Adrenal gland (tissue), 12 donors: ENCODE results near the gene PRRT1. TPM values are rescaled to one million over a fixed set of nuclear protein-coding genes. Genes with fewer than 3 reads are reported as not detected.

ENCODE experiments used
- DNase-seq, 7 donors: peaks; one replicate each; pipeline ENCODE4 v3.0.0-alpha.2; 2019 to 2020
- H3K27ac ChIP-seq, 5 donors: fragments of 200-600 bp; sonication (generic) in 4 of 5; 1 replicate in 3 of 5; 2 replicates in 2 of 5; pipeline versions ENCODE4 v1.5.1 to v1.8.0; 2016 to 2020; ENCODE audit warnings: mild to moderate bottlenecking in 1 of 5
- H3K27me3 ChIP-seq: fragments of 200-600 bp; 2 replicates; pipeline ENCODE4 v1.8.0; 2021
- H3K36me3 ChIP-seq, 2 donors: fragments of 200-600 bp; replicated peaks in 1 of 2; 1 replicate in 1 of 2; 2 replicates in 1 of 2; pipeline versions ENCODE4 v1.5.1 to v1.8.0; 2018 to 2022
- H3K4me1 ChIP-seq, 2 donors: fragments of 200-600 bp; replicated peaks in 1 of 2; 1 replicate in 1 of 2; 2 replicates in 1 of 2; pipeline versions ENCODE4 v1.5.1 to v1.8.0; 2018 to 2021
- H3K4me3 ChIP-seq, 4 donors: fragments of 200-600 bp; sonication (generic) in 3 of 4; one replicate each; pipeline ENCODE4 v1.5.1; 2016 to 2018
- H3K9me3 ChIP-seq, 3 donors: fragments of 200-600 bp; sonication (generic) in 1 of 3; replicated peaks in 1 of 3; 1 replicate in 2 of 3; 2 replicates in 1 of 3; pipeline versions ENCODE4 v1.5.1 to v1.8.0; 2016 to 2021
- POLR2A ChIP-seq, 2 donors: fragments of 450-650 bp; IDR thresholded peaks; one replicate each; pipeline ENCODE4 v1.6.1; 2017; ENCODE audit warnings: antibody characterized with exemption in 2 of 2, mild to moderate bottlenecking in 2 of 2, moderate library complexity in 1 of 2
- WGBS, 4 donors: extraction: QIAGEN DNeasy Blood & Tissue Kit in 2 of 4; methylation state at CpG; one replicate each; pipeline versions ENCODE4 v1.1.5 to v1.1.7; 2013 to 2017; 5-methylcytosine and 5-hydroxymethylcytosine counted together
- intact Hi-C, 2 donors: fragments of 100-400 bp; cut with DNase I; formaldehyde crosslinking; loops; one replicate each; pipeline versions ENCODE4 v1.14.1 to v1.15.0; 2022 to 2023
- polyA plus RNA-seq, 3 donors: library from polyadenylated mRNA; stranded (reverse); fragments of 200-250 nt in 2 of 3; fragments of 350-450 nt in 1 of 3; fragmentation: Illumina TruSeq in 1 of 3; extraction: RNeasy Lipid Tissue Mini Kit (QIAGEN cat#74804) in 1 of 3; gene quantifications; one replicate each; pipeline ENCODE4 v1.2.3, GENCODE V29; 2013 to 2014
- total RNA-seq, 9 donors: library from RNA; depleted of rRNA in 4 of 9; stranded (reverse); fragments of >200 nt in 4 of 9; fragments of 120-200 nt in 1 of 9; fragmentation: NEBNext Ultra II Directional in 1 of 9; extraction: Animal tissue kit (Norgen Biotek cat#: 25700) in 1 of 9; gene quantifications; one replicate each; pipeline versions ENCODE4 v1.1.0 to v1.2.4, GENCODE V29; 2013 to 2023
- TF ChIP-seq, protein P1 (sequence below), 6 experiments: fragments of 450-650 bp in 4 of 6; fragments of 200-600 bp in 2 of 6; sonication (generic) in 1 of 6; IDR thresholded peaks; 1 replicate in 5 of 6; 2 replicates in 1 of 6; pipeline versions ENCODE4 v1.5.1 to v1.8.0; 2016 to 2021; ENCODE audit warnings: antibody characterized with exemption in 6 of 6, mild to moderate bottlenecking in 2 of 6, moderate library complexity in 1 of 6
- donor health status: healthy with polysubstance abuse.
- donor health status: Bipolar disorder and iron deficiency.
- donor health status: DM: yes; HTN: yes; CAD: no.
- donor health status: DM: no; HTN: no; CAD: no.
- donor health status: DM: no; HTN: no; CAD: no.
- donor health status: DM: yes; HTN: yes; CAD: no.

Gene PRRT1
- total and polyA plus RNA-seq, 12 donors, result 0.22 to 26.0 (median 2.0) TPM; not detected in 1

DNA sequence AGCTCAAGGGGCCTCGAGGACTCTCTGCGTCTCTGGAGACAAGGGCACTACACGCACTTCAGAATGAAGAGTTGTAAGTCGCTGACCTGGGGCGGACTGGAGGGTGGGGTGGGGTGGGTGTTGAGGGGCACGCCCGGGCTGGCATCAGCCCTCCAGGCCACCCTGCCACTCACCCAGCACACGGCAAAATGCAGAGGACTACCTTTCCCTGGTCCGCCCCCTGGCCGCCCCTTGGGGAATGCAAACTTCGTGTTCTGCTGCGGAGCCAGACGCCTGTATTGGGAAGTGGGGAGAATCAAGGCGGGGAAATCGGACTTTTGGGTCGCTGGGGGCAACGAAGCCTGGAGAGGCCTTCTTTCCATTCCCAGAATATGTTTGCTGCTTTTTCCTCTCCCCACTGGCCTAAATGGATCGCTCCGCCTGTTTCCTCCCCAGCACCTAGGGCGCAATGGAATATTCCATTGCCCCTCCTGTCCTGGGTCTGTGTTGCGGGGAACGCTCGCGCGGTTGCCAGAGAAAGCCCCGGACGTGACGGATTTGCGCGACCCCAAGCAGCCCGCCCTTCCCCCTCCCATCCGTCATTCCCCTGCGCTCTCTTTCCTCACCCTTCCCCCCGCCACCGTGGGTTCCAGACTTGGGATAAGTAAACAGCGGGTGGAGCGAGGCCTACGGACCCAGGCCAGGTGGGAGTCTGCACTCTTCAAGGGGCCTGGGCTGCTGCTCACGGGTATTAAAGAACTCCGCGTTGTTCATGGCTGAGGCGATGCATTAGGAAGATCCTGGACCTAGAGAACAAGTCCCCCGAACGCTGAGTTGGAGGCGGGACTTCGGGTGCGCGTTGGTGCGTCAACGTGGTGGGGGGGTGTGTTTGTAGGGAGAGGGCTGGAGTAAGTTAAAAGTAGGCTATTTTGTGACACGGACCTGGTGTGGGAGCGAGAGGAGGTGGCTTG, 2.1 kb upstream of the PRRT1 start, which contains the start of gene PPT2:
PPT2 (plus strand) TSS at position 578 of the 950 bp plus-strand sequence. CDS start 454 bp downstream, outside the sequence.
- Histone ChIP-seq H3K4me1 (peaks cover 14 to 20% of the 10 kb centered on the region in 2 donors), H3K9me3 (no peaks in the 10 kb centered on the region)
- 0 to 1% (median 0%) methylated on average over 25 to 52 of the region's 52 CpGs for WGBS, 4 donors

DNA sequence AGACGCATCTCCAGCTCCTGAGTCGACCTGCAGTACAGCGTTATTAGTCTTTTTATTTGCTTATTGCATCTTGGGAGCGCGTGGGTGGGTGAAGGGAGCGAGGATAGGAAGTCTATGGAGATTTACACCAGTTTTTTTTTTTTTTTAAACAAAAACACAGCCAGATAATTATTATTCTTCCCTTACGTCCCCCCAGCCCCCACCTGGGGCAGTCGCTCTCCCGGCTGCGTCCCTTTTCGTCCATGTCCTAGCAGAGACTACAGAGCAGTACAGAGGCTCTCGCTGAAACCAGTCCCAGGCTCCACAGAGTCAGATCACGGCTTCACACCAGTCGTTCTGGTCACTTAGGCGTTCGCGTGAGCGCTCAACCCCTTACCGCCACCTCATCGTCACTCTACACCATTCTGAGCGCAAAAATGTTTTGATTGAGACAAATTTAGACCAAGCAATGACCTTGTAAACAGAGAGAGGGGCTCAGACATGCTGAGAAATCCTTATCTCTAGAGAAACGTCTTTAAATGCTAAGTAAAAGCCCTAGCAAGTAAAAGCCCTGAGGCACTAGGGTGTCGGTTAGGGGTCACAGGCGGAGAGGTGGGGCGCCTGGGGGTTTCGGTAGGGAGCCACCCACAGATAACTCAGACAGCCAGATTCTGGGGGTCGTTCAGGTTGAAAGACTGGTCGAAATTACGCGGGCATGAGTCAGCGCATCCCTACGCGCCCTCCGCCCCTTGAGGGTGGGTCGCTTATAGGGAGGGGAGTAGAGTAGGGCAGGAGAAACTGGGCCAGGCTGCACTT, 1.2 kb upstream of the PRRT1 start:
- WGBS, 4 donors, result 18 to 26% (median 22%) methylated on average over 32 to 35 of the region's 35 CpGs
- peaks cover 14 to 20% of the 10 kb centered on the region in 2 donors for H3K4me1 ChIP-seq

More for the DNA sequence above, 2.1 kb upstream of the PRRT1 start, which contains the start of gene PPT2:
- peak; percentile 13 to 39 for TF ChIP-seq POLR2A (IDR thresholded peaks at IDR 0.05)
- TF ChIP-seq, protein P1, sequence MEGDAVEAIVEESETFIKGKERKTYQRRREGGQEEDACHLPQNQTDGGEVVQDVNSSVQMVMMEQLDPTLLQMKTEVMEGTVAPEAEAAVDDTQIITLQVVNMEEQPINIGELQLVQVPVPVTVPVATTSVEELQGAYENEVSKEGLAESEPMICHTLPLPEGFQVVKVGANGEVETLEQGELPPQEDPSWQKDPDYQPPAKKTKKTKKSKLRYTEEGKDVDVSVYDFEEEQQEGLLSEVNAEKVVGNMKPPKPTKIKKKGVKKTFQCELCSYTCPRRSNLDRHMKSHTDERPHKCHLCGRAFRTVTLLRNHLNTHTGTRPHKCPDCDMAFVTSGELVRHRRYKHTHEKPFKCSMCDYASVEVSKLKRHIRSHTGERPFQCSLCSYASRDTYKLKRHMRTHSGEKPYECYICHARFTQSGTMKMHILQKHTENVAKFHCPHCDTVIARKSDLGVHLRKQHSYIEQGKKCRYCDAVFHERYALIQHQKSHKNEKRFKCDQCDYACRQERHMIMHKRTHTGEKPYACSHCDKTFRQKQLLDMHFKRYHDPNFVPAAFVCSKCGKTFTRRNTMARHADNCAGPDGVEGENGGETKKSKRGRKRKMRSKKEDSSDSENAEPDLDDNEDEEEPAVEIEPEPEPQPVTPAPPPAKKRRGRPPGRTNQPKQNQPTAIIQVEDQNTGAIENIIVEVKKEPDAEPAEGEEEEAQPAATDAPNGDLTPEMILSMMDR (IDR thresholded peaks at IDR 0.05), result peak in 5 of 6 experiments; percentile 13 to 34 (median 25)
- Histone ChIP-seq H3K27me3 (no peaks in the 10 kb centered on the region), H3K36me3 (peaks cover 0 to 29% of the 10 kb centered on the region in 2 donors), H3K4me3 (peak within 1 kb of the TSS; percentile 62 to 89 (median 76)), H3K27ac (peak within 1 kb of the TSS; percentile 73 to 94 (median 86))
- peak; percentile 90 to 97 (median 94) for DNase-seq
- intact Hi-C loops, result no loop called here

DNA sequence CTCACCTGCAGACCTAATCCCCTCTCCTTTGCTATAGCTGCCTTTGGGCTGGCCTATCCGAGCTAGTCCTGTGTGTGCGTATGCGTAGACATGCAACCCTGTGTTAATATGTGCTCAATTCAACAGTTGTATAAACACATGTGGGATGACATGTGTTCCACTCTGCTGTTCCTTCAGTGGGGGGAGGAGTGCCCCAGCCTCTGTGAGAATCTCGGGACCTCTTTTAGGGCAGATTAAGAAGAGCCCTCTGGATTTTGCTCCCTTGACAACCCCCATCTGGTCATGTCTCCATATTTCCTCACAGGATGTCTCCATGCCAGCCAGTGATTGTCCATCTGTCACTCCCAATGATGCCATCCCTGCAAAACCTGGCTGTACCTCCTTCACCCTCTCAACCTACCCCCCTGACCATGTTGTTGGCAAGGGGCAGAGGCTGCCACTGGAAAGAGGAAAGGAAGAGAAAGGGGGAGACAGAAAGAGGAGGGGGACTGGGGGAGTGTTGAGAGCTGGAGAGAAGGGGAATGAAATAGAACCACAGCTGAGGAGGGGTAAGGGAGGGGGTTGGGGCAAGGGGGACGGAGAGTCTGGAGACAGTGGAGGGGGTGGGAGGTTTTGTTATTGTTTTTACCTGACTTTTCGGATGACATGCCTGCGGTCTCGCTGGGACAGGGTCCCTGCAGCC, 417 bp downstream of the PRRT1 start:
- no peaks in the 10 kb centered on the region for H3K9me3 ChIP-seq
- H3K27me3 ChIP-seq, result no peaks in the 10 kb centered on the region
- H3K36me3 ChIP-seq, result peaks cover 0 to 5% of the 10 kb centered on the region in 2 donors
- peak overlapping the region in 1 of 4 donors; percentile 51 for H3K4me3 ChIP-seq
- peak overlapping the region in 2 of 5 donors; percentile 30 to 54 for H3K27ac ChIP-seq
- 43 to 62% (median 50%) methylated on average over 5 to 8 of the region's 8 CpGs for WGBS, 4 donors
- DNase-seq, result no peak
- TF ChIP-seq, protein P1 (IDR thresholded peaks at IDR 0.05), result no peak
- TF ChIP-seq POLR2A (IDR thresholded peaks at IDR 0.05), result no peak
- intact Hi-C loops, result no loop called here
- peaks cover 14 to 20% of the 10 kb centered on the region in 2 donors for H3K4me1 ChIP-seq

More for the DNA sequence above, 1.2 kb upstream of the PRRT1 start:
- peak; percentile 34 to 76 (median 51) for DNase-seq
- peak overlapping the region; percentile 2 to 94 (median 86) for H3K27ac ChIP-seq
- peaks cover 0 to 20% of the 10 kb centered on the region in 2 donors for H3K36me3 ChIP-seq
- TF ChIP-seq, protein P1 (IDR thresholded peaks at IDR 0.05), result no peak
- TF ChIP-seq POLR2A (IDR thresholded peaks at IDR 0.05), result peak in 1 of 2 donors; percentile 21
- peak overlapping the region in 2 of 4 donors; percentile 66 to 89 for H3K4me3 ChIP-seq
- no peaks in the 10 kb centered on the region for H3K9me3 ChIP-seq
- H3K27me3 ChIP-seq, result no peaks in the 10 kb centered on the region
- intact Hi-C loops, result no loop called here
